Breast epithelium (tissue), 3 donors: ENCODE measurements around the gene GSX2.

ENCODE experiments used
- CTCF ChIP-seq, 3 donors: fragments of 450-650 bp; IDR thresholded peaks; one replicate each; pipeline ENCODE4 v1.5.1; 2016 to 2017; ENCODE audit warnings: antibody characterized with exemption in 3 of 3, mild to moderate bottlenecking in 3 of 3, moderate library complexity in 3 of 3
- POLR2A ChIP-seq: fragments of 450-650 bp; IDR thresholded peaks from one replicate; pipeline ENCODE4 v1.6.1; 2016; ENCODE audit warnings: antibody characterized with exemption, mild to moderate bottlenecking, moderate library complexity
- POLR2AphosphoS5 ChIP-seq, 3 donors: sonication (generic); formaldehyde crosslinking; IDR thresholded peaks; one replicate each; pipeline ENCODE4 v1.6.1; 2017; ENCODE audit warnings: antibody characterized with exemption in 3 of 3

DNA sequence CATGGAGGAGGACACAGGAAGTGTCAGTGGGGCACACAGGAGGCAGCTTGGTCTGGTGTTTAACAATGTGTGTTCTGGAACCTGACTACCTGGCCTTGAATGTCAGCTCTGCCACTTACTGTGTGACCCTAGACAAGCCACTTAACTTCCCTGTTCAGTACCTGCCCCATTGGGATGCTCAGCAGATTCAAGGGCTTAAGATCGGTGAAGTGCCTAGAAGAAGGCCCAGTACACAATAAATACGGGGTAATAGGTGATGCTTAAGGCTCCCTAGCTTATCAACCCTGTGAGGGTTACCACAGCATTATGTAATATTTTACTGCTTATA, 33.9 kb upstream of the GSX2 start:
- no peak for TF ChIP-seq POLR2A
- TF ChIP-seq CTCF (IDR thresholded peaks at IDR 0.05): no peak
- no peak for TF ChIP-seq POLR2AphosphoS5 (IDR thresholded peaks at IDR 0.05)
